ENCODE measurements around the gene RPTOR.

GRCh38 chr17:81013642-81014041 is 469.0 kb downstream of the RPTOR start:
- TF ChIP-seq CTCF (IDR thresholded peaks at IDR 0.05; ENCODE audit: low read depth, low read length), result no peak
- TF ChIP-seq EZH2phosphoT487 (IDR thresholded peaks at IDR 0.05; ENCODE audit: low read depth), result no peak
